ENCODE results near the gene TCOF1.
A peak's percentile ranks its signal among the peaks of the same experiment; 100 is the strongest.

Gene TCOF1

DNA sequence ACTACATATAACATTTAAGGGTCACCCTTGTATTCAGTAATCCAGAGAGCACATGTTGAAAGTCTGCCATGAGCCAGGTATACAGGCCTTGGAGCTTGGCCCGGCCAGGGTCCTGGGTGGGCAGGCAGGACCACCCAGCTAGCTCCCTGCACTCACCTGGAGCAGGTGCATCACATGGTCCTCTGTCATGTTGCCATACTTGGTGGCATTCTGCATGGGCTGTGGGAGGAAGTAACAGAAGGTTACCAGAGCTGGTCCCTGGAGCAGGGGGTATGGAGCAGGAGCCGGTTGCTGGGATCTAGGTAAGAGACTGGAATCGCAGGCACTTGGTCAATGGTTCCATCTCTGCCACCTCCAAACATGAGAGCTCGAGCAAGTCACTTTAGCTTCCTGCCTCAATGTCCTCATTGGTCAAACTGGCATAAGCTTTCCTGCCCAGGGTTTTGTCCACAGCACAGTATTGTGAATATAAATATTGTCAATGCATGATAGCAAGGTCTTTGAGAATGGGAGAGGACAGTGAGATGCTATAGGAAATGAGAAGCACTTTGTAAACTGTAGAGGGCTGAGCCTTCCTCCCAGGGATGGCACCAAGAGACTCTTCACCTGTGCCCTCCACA, 48.7 kb downstream of the TCOF1 start:
- CTCF ChIA-PET, result interaction anchor here (1.0 to 14.3 kb wide), 5 partner anchors 8 to 52 kb away, joined by 3 to 222 read pairs (median 5); no protein-coding TSS in a partner anchor

GRCh38 chr5:150406723-150407095, 49.2 kb downstream of the TCOF1 start:
- POLR2A ChIA-PET, result interaction anchor here (0.6 to 2.1 kb wide), 4 partner anchors 8 to 630 kb away, joined by 3 to 13 read pairs (median 4); no protein-coding TSS in a partner anchor
- DNase-seq (ENCODE audit: extremely low spot score), result no peak
- CTCF ChIA-PET, result interaction anchor here (1.3 to 14.3 kb wide), 4 partner anchors 8 to 52 kb away, joined by 3 to 222 read pairs (median 6); no protein-coding TSS in a partner anchor
- no peak for TF ChIP-seq CTCF (IDR thresholded peaks at IDR 0.05; ENCODE audit: control extremely low read depth, extremely low read depth, low read depth, missing control alignments)

More for the DNA sequence above, 48.7 kb downstream of the TCOF1 start:
- POLR2A ChIA-PET, result interaction anchor here (0.6 to 2.1 kb wide), 4 partner anchors 8 to 629 kb away, joined by 3 to 13 read pairs (median 4); no protein-coding TSS in a partner anchor
- DNase-seq (ENCODE audit: extremely low spot score), result no peak
- no peak for TF ChIP-seq CTCF (IDR thresholded peaks at IDR 0.05; ENCODE audit: control extremely low read depth, extremely low read depth, low read depth, missing control alignments)

DNA sequence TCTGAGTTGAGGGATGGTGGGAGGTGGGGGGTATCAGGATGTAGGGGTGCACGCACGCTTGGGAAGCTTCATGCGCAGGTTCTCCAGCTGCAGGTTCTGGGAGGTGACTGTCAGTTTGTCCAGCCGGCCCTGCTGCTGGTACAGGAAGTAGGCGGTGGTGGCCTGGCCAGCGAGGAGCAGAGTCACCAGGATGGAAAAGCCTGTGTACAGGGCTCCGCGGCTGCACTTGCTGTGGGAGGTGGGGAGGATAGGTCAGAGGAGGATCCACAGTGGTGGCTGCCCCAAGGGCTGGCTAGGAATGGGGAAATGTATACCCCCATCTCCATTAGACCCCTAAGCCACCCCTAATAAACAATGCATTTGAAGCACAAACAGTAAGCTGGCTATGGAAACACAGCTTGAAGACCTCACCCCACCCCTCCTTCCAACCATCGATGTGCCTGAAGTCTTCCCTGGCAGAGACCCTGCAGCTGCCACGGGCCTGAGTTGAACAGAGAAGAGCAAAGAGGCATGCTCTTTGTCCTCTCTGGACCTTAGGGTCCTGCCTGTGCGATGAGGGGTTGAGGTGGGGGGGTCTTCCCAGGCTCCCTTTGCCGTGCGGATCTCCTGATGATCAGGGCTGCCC, 49.7 kb downstream of the TCOF1 start:
- TF ChIP-seq CTCF (IDR thresholded peaks at IDR 0.05; ENCODE audit: control extremely low read depth, extremely low read depth, low read depth, missing control alignments), result no peak
- ChIA-PET POLR2A (interaction anchor here (0.6 to 2.1 kb wide), 6 partner anchors 9 to 630 kb away, joined by 3 to 13 read pairs (median 4); no protein-coding TSS in a partner anchor), CTCF (interaction anchor here (1.3 to 14.3 kb wide), 4 partner anchors 9 to 51 kb away, joined by 3 to 222 read pairs (median 6); no protein-coding TSS in a partner anchor)
- no peak for DNase-seq (ENCODE audit: extremely low spot score)

DNA sequence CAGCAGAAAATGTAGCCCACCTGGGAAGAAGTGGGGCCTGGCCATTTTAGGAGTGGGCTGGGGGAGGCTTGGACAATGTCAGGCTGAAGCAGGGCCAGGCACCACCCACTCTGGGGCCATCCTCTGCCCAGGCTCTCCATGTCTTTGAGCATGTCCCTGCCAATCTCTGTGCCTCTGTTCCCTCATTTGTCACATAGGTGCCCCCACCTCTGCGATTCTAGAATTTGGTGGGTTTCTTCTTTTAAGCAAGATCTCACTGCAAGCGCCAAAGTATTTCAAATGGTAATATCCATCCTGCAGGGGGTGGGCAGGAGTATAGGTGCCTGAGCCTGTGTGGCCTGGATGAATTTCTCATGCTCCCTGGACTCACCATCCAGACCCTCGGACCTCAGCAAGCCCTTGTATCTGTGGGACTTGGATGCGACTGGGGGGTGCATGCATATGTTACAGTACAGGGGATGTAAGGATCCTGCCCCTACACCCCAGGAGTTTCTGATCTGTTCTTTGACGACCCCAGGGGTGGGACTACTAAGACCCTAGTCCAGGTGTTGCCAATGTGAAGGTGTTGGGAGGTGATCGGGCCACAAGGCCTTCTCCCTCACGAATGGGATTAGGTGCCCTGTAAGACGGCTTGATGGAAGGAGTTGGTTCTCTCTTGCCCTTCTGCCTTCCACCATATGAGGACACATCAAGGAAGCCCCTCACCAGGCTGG, 50.9 kb downstream of the TCOF1 start:
- ChIA-PET POLR2A (interaction anchor here (1.0 to 3.2 kb wide), 3 partner anchors 9 to 137 kb away, joined by 3 to 63 read pairs (median 6); no protein-coding TSS in a partner anchor), CTCF (interaction anchor here (14.3 kb wide), 1 partner anchor 27 kb away, joined by 222 read pairs; no protein-coding TSS in a partner anchor)
- no peak for TF ChIP-seq CTCF (IDR thresholded peaks at IDR 0.05; ENCODE audit: control extremely low read depth, extremely low read depth, low read depth, missing control alignments)
- DNase-seq (ENCODE audit: extremely low spot score), result no peak

- ChIA-PET POLR2A (interaction anchor here (0.6 to 3.6 kb wide), 14 partner anchors 7 to 814 kb away, joined by 3 to 63 read pairs (median 6); partner anchors contain the start of genes CCDC69 and RPS14), CTCF (interaction anchor here (1.1 to 3.7 kb wide), 6 partner anchors 10 to 72 kb away, joined by 3 to 29 read pairs (median 4); no protein-coding TSS in a partner anchor)
- no peak for TF ChIP-seq CTCF (IDR thresholded peaks at IDR 0.05; ENCODE audit: control extremely low read depth, extremely low read depth, low read depth, missing control alignments)
- DNase-seq (ENCODE audit: extremely low spot score), result peak; percentile 67
Observed at GRCh38 chr5:150409638-150410523, 52.4 kb downstream of the TCOF1 start.

Measured in GM10248 (cell line).